Testis (tissue), 3 donors: ENCODE results near the gene BANK1. TPM values are rescaled to one million over a fixed set of nuclear protein-coding genes. Genes with fewer than 3 reads are reported as not detected.

Source experiments
- DNase-seq: peaks from one replicate; pipeline ENCODE4 v3.0.0-alpha.2; 2019
- H3K27ac ChIP-seq, 2 donors: fragments of 200-600 bp; sonication (generic); one replicate each; pipeline ENCODE4 v1.5.1; 2019
- H3K27me3 ChIP-seq: fragments of 200-600 bp; sonication (generic); one replicate; pipeline ENCODE4 v1.5.1; 2019
- H3K36me3 ChIP-seq: fragments of 200-600 bp; sonication (generic); one replicate; pipeline ENCODE4 v1.5.1; 2017; ENCODE audit warnings: low read depth; ENCODE audit errors: missing control alignments
- H3K4me1 ChIP-seq: fragments of 200-600 bp; sonication (generic); one replicate; pipeline ENCODE4 v1.5.1; 2019
- H3K4me3 ChIP-seq, 2 donors: fragments of 200-600 bp; sonication (generic); one replicate each; pipeline ENCODE4 v1.5.1; 2017 to 2019
- H3K9me3 ChIP-seq: fragments of 200-600 bp; sonication (generic); one replicate; pipeline ENCODE4 v1.5.1; 2017
- POLR2A ChIP-seq: fragments of 450-650 bp; IDR thresholded peaks from one replicate; pipeline ENCODE4 v1.6.1; 2017; ENCODE audit warnings: antibody characterized with exemption, mild to moderate bottlenecking, moderate library complexity
- WGBS, 2 donors: methylation state at CpG; one replicate each; pipeline ENCODE4 v1.1.5; 2018; 5-methylcytosine and 5-hydroxymethylcytosine counted together
- intact Hi-C: fragments of 100-400 bp; cut with DNase I; formaldehyde crosslinking; loops from one replicate; pipeline ENCODE4 v1.15.1; 2023; ENCODE audit warnings: low total_unique reads
- polyA plus RNA-seq: library from polyadenylated mRNA; stranded (reverse); fragments of 350-450 nt; fragmentation: Illumina TruSeq; extraction: RNeasy Lipid Tissue Mini Kit (QIAGEN cat#74804); gene quantifications from one replicate; pipeline ENCODE4 v1.2.3, GENCODE V29; 2014; ENCODE audit warnings: low read depth, low replicate concordance; ENCODE audit not compliant: insufficient read depth
- total RNA-seq, 2 donors: library from RNA; depleted of rRNA; stranded (reverse); fragments of >200 nt; gene quantifications; one replicate each; pipeline ENCODE4 v1.2.3, GENCODE V29; 2016
- TF ChIP-seq, protein P1 (sequence below), 3 experiments: fragments of 450-650 bp in 2 of 3; fragments of 200-600 bp in 1 of 3; sonication (generic) in 1 of 3; IDR thresholded peaks; one replicate each; pipeline ENCODE4 v1.5.1; 2016 to 2019; ENCODE audit warnings: antibody characterized with exemption in 3 of 3, mild to moderate bottlenecking in 2 of 3, moderate library complexity in 1 of 3

The BANK1 gene
- total and polyA plus RNA-seq, 3 donors from 2014 or later: 5.2 to 10.4 (median 10.0) TPM

DNA sequence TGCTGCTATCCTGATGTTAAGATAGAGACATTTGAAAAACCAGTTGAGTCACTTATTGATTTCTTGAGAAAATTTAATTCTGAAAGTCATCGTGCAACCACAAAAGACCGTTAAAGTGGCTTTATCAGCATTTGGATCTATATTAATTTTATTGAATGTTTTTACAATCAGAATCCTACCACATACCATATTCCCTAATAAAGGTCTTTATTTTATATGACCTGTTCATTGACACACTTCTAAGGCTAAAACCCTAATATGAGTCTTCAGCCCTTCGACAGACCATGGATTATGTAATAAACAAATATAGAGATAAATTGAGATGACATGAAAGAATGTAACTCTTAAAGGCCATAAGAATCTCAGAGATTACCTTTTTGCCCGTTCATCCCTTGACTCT is 68.1 kb downstream of the BANK1 start:
- TF ChIP-seq POLR2A: no peak
- TF ChIP-seq, protein P1, sequence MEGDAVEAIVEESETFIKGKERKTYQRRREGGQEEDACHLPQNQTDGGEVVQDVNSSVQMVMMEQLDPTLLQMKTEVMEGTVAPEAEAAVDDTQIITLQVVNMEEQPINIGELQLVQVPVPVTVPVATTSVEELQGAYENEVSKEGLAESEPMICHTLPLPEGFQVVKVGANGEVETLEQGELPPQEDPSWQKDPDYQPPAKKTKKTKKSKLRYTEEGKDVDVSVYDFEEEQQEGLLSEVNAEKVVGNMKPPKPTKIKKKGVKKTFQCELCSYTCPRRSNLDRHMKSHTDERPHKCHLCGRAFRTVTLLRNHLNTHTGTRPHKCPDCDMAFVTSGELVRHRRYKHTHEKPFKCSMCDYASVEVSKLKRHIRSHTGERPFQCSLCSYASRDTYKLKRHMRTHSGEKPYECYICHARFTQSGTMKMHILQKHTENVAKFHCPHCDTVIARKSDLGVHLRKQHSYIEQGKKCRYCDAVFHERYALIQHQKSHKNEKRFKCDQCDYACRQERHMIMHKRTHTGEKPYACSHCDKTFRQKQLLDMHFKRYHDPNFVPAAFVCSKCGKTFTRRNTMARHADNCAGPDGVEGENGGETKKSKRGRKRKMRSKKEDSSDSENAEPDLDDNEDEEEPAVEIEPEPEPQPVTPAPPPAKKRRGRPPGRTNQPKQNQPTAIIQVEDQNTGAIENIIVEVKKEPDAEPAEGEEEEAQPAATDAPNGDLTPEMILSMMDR (IDR thresholded peaks at IDR 0.05): no peak
- H3K9me3 ChIP-seq: no peaks in the 10 kb centered on the region
- 85 to 93% methylated on average over 4 of the region's 4 CpGs for WGBS, 2 donors

DNA sequence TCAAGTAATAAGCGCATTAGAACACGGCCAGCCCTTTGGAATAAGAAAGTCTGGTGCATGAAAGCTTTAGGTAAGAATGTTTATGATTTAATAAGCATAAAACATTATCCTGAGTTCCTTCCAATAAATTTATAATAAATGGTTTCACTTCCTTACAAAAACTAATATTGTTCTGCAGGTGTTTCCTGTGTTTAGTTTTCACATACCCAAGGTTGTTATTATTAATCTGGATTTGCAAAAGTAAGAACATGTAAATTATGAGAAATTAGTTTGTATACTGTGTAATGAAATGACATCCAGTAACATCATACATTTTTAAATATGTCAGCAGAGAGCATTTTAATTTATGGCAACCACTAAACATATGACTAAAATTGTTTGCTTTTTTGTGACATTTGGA is 72.1 kb downstream of the BANK1 start:
- intact Hi-C loops: no loop called here
- Histone ChIP-seq H3K9me3 (no peaks in the 10 kb centered on the region), H3K27me3 (no peaks in the 10 kb centered on the region), H3K4me1 (no peaks in the 10 kb centered on the region), H3K36me3 (no peaks in the 10 kb centered on the region), H3K4me3 (no peak overlapping the region), H3K27ac (no peak overlapping the region)
- no peak for DNase-seq
- WGBS, 2 donors: 91 to 96% methylated on average over 2 of the region's 2 CpGs
- TF ChIP-seq POLR2A: no peak
- TF ChIP-seq, protein P1 (IDR thresholded peaks at IDR 0.05): no peak

More for the DNA sequence above, 68.1 kb downstream of the BANK1 start:
- intact Hi-C loops: no loop called here
- Histone ChIP-seq H3K36me3 (no peaks in the 10 kb centered on the region), H3K27ac (no peak overlapping the region), H3K4me3 (no peak overlapping the region), H3K27me3 (no peaks in the 10 kb centered on the region), H3K4me1 (no peaks in the 10 kb centered on the region)
- no peak for DNase-seq

DNA sequence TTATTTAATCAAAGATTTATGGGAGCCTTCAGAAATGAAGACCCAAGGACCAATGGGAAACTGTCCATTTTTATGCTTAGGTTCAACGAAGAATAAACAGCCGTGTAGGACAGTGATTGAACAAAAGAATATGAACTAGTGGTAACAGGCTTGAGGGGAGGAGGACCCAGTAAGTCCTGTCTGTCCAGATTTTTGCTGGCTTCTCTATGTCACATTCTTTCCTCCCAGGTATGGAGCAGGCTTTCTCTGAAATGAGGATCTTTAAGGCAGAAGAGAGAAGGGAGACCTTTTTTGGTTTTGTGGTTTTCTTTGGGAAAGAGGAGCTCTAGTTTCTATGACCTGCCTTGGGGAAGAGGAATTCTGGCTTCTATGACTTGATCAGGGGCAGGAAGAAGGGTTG is 74.1 kb downstream of the BANK1 start:
- Histone ChIP-seq H3K27ac (no peak overlapping the region), H3K36me3 (no peaks in the 10 kb centered on the region), H3K27me3 (no peaks in the 10 kb centered on the region), H3K4me1 (no peaks in the 10 kb centered on the region), H3K4me3 (no peak overlapping the region), H3K9me3 (no peaks in the 10 kb centered on the region)
- WGBS, 2 donors: 93 to 97% methylated on average over 2 of the region's 2 CpGs
- intact Hi-C loops: no loop called here
- no peak for DNase-seq
- TF ChIP-seq, protein P1 (IDR thresholded peaks at IDR 0.05): no peak
- TF ChIP-seq POLR2A: no peak

DNA sequence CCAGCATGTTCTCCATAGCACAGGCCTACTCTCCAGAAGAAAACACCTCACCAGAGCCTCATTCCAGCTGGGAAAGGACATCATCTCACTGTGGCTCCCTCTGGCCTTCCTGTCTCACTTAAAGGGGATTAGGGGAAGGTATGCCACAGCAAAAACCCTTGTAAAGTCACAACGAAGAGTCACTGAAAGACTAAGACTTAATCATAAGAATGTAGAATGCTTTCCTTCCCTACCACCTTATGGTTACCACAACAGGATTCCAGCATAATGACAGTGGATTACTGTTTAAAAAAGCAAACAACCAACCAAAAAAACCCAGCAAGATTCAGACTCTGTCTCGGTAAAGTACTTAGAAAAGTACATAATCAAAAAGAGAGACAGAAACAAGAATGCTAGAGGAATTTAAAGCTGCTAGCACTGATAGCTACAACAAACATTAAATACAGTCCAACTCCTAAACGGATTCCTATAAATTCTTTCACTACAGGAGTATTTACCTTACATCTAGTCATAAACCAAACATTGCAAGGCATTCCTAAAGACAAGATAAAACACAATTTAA is 75.1 kb downstream of the BANK1 start:
- TF ChIP-seq, protein P1 (IDR thresholded peaks at IDR 0.05): no peak
- no peak for TF ChIP-seq POLR2A
- Histone ChIP-seq H3K4me3 (no peak overlapping the region), H3K9me3 (no peaks in the 10 kb centered on the region), H3K27ac (no peak overlapping the region), H3K4me1 (no peaks in the 10 kb centered on the region), H3K36me3 (no peaks in the 10 kb centered on the region), H3K27me3 (no peaks in the 10 kb centered on the region)
- DNase-seq: no peak
- 58 to 67% methylated on average over 3 of the region's 3 CpGs for WGBS, 2 donors
- intact Hi-C loops: no loop called here

DNA sequence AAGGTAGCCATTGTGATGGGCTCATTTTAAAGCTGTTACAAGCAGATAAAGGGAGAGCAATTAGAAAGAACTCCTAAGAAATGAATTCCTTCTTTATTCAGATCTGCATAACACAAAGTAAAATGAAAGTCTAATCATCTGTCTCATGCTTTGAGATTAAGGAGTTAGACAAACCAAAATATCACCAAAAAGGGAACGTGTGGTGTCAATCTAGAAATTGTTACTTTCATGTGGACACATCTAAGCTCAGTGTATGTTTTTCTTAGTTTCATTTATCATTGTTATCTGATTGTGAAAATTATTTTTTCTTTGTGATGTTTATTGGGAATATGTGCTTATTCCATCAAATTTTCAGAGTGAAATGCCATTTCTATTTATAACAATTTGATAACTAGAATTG is 80.3 kb downstream of the BANK1 start:
- 53 to 56% methylated on average over 1 of the region's 1 CpG for WGBS, 2 donors
- Histone ChIP-seq H3K4me3 (no peak overlapping the region), H3K9me3 (no peaks in the 10 kb centered on the region), H3K27ac (peak overlapping the region; percentile 46 to 56), H3K27me3 (no peaks in the 10 kb centered on the region), H3K36me3 (no peaks in the 10 kb centered on the region), H3K4me1 (peaks cover 4% of the 10 kb centered on the region)
- DNase-seq: no peak
- TF ChIP-seq POLR2A: no peak
- TF ChIP-seq, protein P1 (IDR thresholded peaks at IDR 0.05): no peak
- intact Hi-C loops: no loop called here
